K562 (cell line): ENCODE data around the gene SLC28A1.

ENCODE experiments used
- E2F1 ChIP-seq: sonication (generic); formaldehyde crosslinking; IDR thresholded peaks from 2 replicates; pipeline ENCODE4 v1.8.1; 2023; ENCODE audit warnings: mild to moderate bottlenecking, missing genetic modification reagents, moderate library complexity
- JUN ChIP-seq, 2 experiments: sonication (generic) in 1 of 2; formaldehyde crosslinking in 1 of 2; IDR thresholded peaks; 2 replicates each; pipeline versions ENCODE4 v1.6.1 to v1.8.0; 2012 to 2022; ENCODE audit warnings: borderline replicate concordance in 2 of 2, mild to moderate bottlenecking in 2 of 2, improper control_type of control experiment in 1 of 2, low read depth in 1 of 2, low read length in 1 of 2, missing genetic modification reagents in 1 of 2
- ZBTB7A ChIP-seq: IDR thresholded peaks from 2 replicates; pipeline ENCODE4 v1.6.1; 2011; ENCODE audit warnings: low read depth, mild to moderate bottlenecking, low read length, moderate library complexity, borderline replicate concordance; ENCODE audit not compliant: control insufficient read depth
- TF ChIP-seq, protein P1 (sequence below): fragments of 250-450 bp; sonication (Bioruptor Pico); IDR thresholded peaks from 2 replicates; pipeline ENCODE4 v1.4.0; 2020; ENCODE audit warnings: mild to moderate bottlenecking, moderate library complexity

DNA sequence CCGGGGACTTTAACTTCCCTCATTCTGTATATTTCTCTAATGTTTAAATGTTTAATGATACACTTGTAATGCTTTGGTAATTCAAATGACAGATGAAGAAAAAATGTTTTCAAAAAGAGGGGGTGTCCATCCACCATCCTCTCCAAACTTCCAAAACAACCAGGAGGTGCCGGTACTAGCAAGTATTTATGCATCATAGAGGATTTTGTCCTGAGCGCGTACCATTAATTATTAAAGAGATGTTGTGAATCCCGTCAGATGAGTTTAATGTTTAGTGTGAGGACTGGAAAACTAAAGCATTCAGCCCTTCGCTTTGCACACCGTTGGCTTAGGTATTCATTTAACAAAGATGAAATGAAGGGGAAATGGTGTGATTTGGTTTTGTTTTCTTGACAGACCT, 1.3 kb downstream of the SLC28A1 start:
- TF ChIP-seq ZBTB7A (no peak), JUN (IDR thresholded peaks at IDR 0.05; ENCODE audit: borderline replicate concordance, low read depth, low read length) (no peak), JUN (CRISPR knock-in tag; IDR thresholded peaks at IDR 0.05; ENCODE audit: borderline replicate concordance) (no peak), E2F1 (CRISPR knock-in tag) (no peak)
- TF ChIP-seq, protein P1, sequence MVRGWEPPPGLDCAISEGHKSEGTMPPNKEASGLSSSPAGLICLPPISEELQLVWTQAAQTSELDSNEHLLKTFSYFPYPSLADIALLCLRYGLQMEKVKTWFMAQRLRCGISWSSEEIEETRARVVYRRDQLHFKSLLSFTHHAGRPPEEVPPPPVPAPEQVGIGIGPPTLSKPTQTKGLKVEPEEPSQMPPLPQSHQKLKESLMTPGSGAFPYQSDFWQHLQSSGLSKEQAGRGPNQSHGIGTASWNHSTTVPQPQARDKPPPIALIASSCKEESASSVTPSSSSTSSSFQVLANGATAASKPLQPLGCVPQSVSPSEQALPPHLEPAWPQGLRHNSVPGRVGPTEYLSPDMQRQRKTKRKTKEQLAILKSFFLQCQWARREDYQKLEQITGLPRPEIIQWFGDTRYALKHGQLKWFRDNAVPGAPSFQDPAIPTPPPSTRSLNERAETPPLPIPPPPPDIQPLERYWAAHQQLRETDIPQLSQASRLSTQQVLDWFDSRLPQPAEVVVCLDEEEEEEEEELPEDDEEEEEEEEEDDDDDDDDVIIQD (CRISPR knock-in tag), result no peak
